PC-9 (cell line): Measurements from ENCODE around the gene GTPBP3.

Experiments used
- CTCF ChIP-seq: fragments of 200-600 bp; sonication (generic); conservative IDR thresholded peaks from 2 replicates; pipeline ENCODE4 v1.6.1; 2017; ENCODE audit warnings: mixed run types, antibody characterized with exemption, mild to moderate bottlenecking, moderate library complexity
- EZH2 ChIP-seq: fragments of 200-600 bp; sonication (generic); IDR thresholded peaks from 2 replicates; pipeline ENCODE4 v1.8.0; 2017; ENCODE audit warnings: antibody characterized with exemption, low read depth

- TF ChIP-seq CTCF (no peak), EZH2 (no peak)
These were observed 25.7 kb upstream of the GTPBP3 start for GRCh38 chr19:17311455-17312188.
